BE2C (cell line): Measurements from ENCODE around the gene NXNL2.

Experiments used
- DNase-seq: peaks from one replicate; pipeline ENCODE4 v3.0.0-alpha.2; 2020
- H3K27me3 ChIP-seq: fragments of 250-450 bp; sonication (Bioruptor Pico); 2 replicates; pipeline ENCODE4 v1.5.1; 2020; ENCODE audit warnings: mild to moderate bottlenecking
- H3K36me3 ChIP-seq: fragments of 250-450 bp; sonication (Bioruptor Pico); 2 replicates; pipeline ENCODE4 v1.5.1; 2020; ENCODE audit warnings: mild to moderate bottlenecking
- H3K4me1 ChIP-seq: fragments of 250-450 bp; sonication (Bioruptor Pico); 2 replicates; pipeline ENCODE4 v1.5.1; 2020
- H3K4me3 ChIP-seq: 2 replicates; pipeline ENCODE4 v1.5.1; 2011; ENCODE audit warnings: low read depth, low read length
- H3K9me3 ChIP-seq: fragments of 250-450 bp; sonication (Bioruptor Pico); 2 replicates; pipeline ENCODE4 v1.5.1; 2020
- CTCF ChIP-seq: IDR thresholded peaks from 2 replicates; pipeline ENCODE4 v1.5.1; 2012; ENCODE audit warnings: mild to moderate bottlenecking, low read depth, low read length

Gene NXNL2

GRCh38 chr9:88539246-88539645, 4.3 kb downstream of the NXNL2 start:
- 0 out of 2 replicates have a peak, but pooled peaks cover 3% of the 10 kb centered on the region for H3K27me3 ChIP-seq
- no peak for TF ChIP-seq CTCF
- no peaks in the 10 kb centered on the region for H3K36me3 ChIP-seq
- DNase-seq = no peak
- peaks cover 5% of the 10 kb centered on the region; the same call in 1 of the 2 replicates for H3K4me1 ChIP-seq
- H3K9me3 ChIP-seq = no peaks in the 10 kb centered on the region; the same call in 1 of the 2 replicates
- no peak overlapping the region for H3K4me3 ChIP-seq

DNA sequence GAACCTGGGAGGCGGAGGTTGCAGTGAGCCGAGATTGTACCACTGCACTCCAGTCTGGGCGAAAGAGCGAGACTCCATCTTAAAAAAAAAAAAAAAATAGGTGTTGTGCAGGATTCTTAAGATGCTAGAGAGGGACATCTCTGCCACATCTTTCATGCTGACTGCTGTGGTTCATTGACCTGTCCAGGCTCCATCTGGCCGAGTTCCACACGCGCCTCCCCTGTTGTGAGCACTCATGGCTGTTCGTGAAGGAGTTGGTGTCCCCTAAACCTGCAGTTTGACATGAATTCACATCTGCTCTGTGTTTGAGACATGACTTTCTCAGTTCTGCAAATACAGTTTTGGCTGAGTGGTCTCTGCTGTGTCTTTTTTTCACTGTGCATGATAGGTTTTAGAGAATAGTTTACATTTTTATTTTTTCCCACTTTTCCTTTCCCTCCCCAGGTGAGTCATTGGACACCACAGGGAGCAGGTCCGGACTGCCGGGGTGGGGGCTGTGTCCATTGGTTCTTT, 5.3 kb downstream of the NXNL2 start:
- H3K4me3 ChIP-seq = no peak overlapping the region
- H3K36me3 ChIP-seq = no peaks in the 10 kb centered on the region
- H3K4me1 ChIP-seq = peaks cover 3% of the 10 kb centered on the region; the same call in 1 of the 2 replicates
- DNase-seq = no peak
- no peaks in the 10 kb centered on the region; the same call in 1 of the 2 replicates for H3K9me3 ChIP-seq
- H3K27me3 ChIP-seq = 0 out of 2 replicates have a peak, but pooled peaks cover under 1% of the 10 kb centered on the region
- no peak for TF ChIP-seq CTCF

GRCh38 chr9:88544245-88544644, 9.3 kb downstream of the NXNL2 start:
- Histone ChIP-seq H3K27me3 (no peaks in the 10 kb centered on the region), H3K4me1 (no peaks in the 10 kb centered on the region), H3K4me3 (no peak overlapping the region), H3K9me3 (no peaks in the 10 kb centered on the region), H3K36me3 (no peaks in the 10 kb centered on the region)
- no peak for TF ChIP-seq CTCF
- DNase-seq = no peak

- TF ChIP-seq CTCF = no peak
Observed at GRCh38 chr9:88551546-88552137, 16.7 kb downstream of the NXNL2 start.

GRCh38 chr9:88553350-88553749, 18.4 kb downstream of the NXNL2 start:
- no peak overlapping the region for H3K4me3 ChIP-seq
- no peak for DNase-seq
- no peaks in the 10 kb centered on the region for H3K9me3 ChIP-seq
- no peaks in the 10 kb centered on the region for H3K27me3 ChIP-seq
- H3K36me3 ChIP-seq = no peaks in the 10 kb centered on the region
- TF ChIP-seq CTCF = no peak
- H3K4me1 ChIP-seq = no peaks in the 10 kb centered on the region

More at GRCh38 chr9:88551546-88552137, 16.7 kb downstream of the NXNL2 start:
- Histone ChIP-seq H3K4me3 (no peak overlapping the region), H3K27me3 (no peaks in the 10 kb centered on the region), H3K9me3 (no peaks in the 10 kb centered on the region), H3K36me3 (no peaks in the 10 kb centered on the region), H3K4me1 (no peaks in the 10 kb centered on the region)
- no peak for DNase-seq

DNA sequence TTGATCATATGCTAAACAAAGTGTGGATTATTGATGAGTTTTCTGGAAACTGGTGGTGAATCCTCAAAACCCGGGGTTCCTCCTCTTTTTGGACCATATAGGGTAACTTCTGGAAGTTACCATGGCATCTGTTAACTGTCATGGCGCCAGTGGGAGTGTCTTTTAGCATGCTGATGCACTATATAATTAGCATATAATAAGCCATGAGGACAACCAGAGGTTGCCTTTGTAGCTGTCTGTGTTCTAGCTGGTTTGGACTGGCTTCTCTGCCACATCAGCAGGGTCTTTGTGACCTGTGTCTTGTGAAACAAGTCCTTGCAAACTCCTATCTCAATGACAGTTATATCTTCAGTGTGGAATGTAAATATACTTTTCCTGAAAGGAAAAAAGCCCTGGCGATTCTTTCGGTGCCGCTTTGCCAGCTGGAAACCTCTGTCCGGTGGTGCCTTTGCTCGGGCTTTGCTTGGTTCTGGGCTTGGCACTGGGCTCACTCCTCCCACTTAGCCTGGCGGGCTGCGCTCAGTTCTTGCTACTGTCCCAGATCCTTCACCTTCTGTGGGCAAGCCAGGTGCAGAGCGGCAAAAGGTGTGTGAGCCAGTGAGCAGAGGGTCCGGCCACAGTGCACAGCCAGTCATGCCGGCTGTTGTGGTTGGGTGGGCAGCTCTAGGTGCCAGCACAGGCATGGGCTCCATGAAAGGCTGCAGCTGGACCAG, 20.4 kb downstream of the NXNL2 start:
- DNase-seq = no peak
- Histone ChIP-seq H3K4me3 (no peak overlapping the region), H3K4me1 (no peaks in the 10 kb centered on the region), H3K36me3 (no peaks in the 10 kb centered on the region), H3K9me3 (no peaks in the 10 kb centered on the region), H3K27me3 (no peaks in the 10 kb centered on the region)
- TF ChIP-seq CTCF = no peak
